HG03575 (cell line): ENCODE measurements around the gene NUP210.
"Not testable (repeated sequence)": the region's sequence is repeated elsewhere in the genome, so short reads cannot be mapped to it uniquely, and the experiment has no call there.

Source experiments
- ATAC-seq: cut with Tn5 transposase; IDR thresholded peaks from one replicate; pipeline ENCODE4 v1.9.1; 2021; ENCODE audit not compliant: unreplicated experiment, insufficient number of reproducible peaks, low FRiP score; ENCODE audit errors: extremely low read depth

Gene NUP210

GRCh38 chr3:13420045-13420830 is at the start of gene NUP210:
Gene NUP210 (minus strand): TSS chr3:13420322. CDS start chr3:13420226, 96 bp downstream.
- ATAC-seq, result no peak

GRCh38 chr3:13466781-13467180 is 46.7 kb upstream of the NUP210 start:
- no peak for ATAC-seq

GRCh38 chr3:13465236-13465873 is 45.2 kb upstream of the NUP210 start:
- ATAC-seq, result no peak

GRCh38 chr3:13463618-13464400 is 43.7 kb upstream of the NUP210 start:
- ATAC-seq, result no peak

GRCh38 chr3:13462822-13463221 is 42.7 kb upstream of the NUP210 start:
- no peak for ATAC-seq

GRCh38 chr3:13462125-13462629 is 42.1 kb upstream of the NUP210 start:
- no peak for ATAC-seq

- no peak for ATAC-seq
Measured at GRCh38 chr3:13461169-13462124, 41.3 kb upstream of the NUP210 start.

GRCh38 chr3:13460341-13460736 is 40.2 kb upstream of the NUP210 start:
- no peak for ATAC-seq

GRCh38 chr3:13459605-13460340 is 39.7 kb upstream of the NUP210 start:
- ATAC-seq, result no peak

GRCh38 chr3:13457593-13457992 is 37.5 kb upstream of the NUP210 start:
- no peak for ATAC-seq

- ATAC-seq, result no peak
Measured at GRCh38 chr3:13455644-13456043, 35.5 kb upstream of the NUP210 start.

GRCh38 chr3:13452490-13453335 is 32.6 kb upstream of the NUP210 start:
- ATAC-seq, result no peak

- no peak for ATAC-seq
Measured at GRCh38 chr3:13451301-13451673, 31.2 kb upstream of the NUP210 start.

GRCh38 chr3:13442882-13443281 is 22.8 kb upstream of the NUP210 start:
- ATAC-seq, result not testable (repeated sequence)

GRCh38 chr3:13440204-13440817 is 20.2 kb upstream of the NUP210 start:
- no peak for ATAC-seq

- not testable (repeated sequence) for ATAC-seq
Measured at GRCh38 chr3:13436213-13436612, 16.1 kb upstream of the NUP210 start.

GRCh38 chr3:13433912-13434311 is 13.8 kb upstream of the NUP210 start:
- ATAC-seq, result no peak
